Measurements from ENCODE around the gene ADGRD2. TPM values are rescaled to one million over a fixed set of nuclear protein-coding genes. Genes with fewer than 3 reads are reported as not detected.

ADGRD2 gene
- total and polyA plus RNA-seq, 4 donors: not detected

DNA sequence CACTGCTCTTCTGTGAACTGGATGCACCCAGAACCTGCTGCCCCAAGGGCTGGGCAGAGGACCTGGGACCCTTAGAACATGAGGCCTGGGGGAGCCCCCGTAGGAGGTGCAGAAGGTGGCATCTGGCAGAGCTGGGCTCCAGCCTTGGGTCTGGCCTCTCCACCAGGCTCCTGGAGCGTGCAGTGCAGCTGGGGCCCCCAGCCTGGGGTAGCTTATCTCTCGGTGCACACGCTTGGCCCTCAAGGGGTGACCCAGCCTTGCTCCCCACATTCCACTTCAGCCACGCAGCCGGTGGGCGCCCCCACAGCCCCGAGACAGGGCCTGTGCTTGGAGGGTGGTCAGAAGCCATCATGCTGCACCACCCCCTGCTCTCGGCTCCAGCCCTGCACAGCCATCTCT, 62.6 kb downstream of the ADGRD2 start:
- peak; percentile 72 for DNase-seq (ENCODE audit: low spot score)
- 83% methylated on average over 9 of the region's 9 CpGs for WGBS
- no peak overlapping the region for H3K27ac ChIP-seq (ENCODE audit: low read depth in 1 of 2, low read length in 2 of 2)
- no peak overlapping the region for H3K9ac ChIP-seq (ENCODE audit: low read depth in 1 of 2, low read length in 2 of 2)
- no peaks in the 10 kb centered on the region for H3K27me3 ChIP-seq (ENCODE audit: control insufficient read depth in 4 of 4, insufficient read depth in 4 of 4, low read length in 3 of 4)
- H3K4me3 ChIP-seq (ENCODE audit: low read depth in 1 of 3, low read length in 3 of 3): no peak overlapping the region
- H3K4me1 ChIP-seq (ENCODE audit: control insufficient read depth in 4 of 4, insufficient read depth in 4 of 4, low read length in 3 of 4): peaks cover 5 to 20% (median 12%) of the 10 kb centered on the region in 4 donors
- no peaks in the 10 kb centered on the region for H3K36me3 ChIP-seq (ENCODE audit: control insufficient read depth in 4 of 4, insufficient read depth in 3 of 4, low read depth in 1 of 4, low read length in 3 of 4)
- H3K9me3 ChIP-seq (ENCODE audit: control insufficient read depth in 4 of 4, low read length in 3 of 4): no peaks in the 10 kb centered on the region
- TF ChIP-seq RAD21 (IDR thresholded peaks at IDR 0.05) (no peak), YY1 (IDR thresholded peaks at IDR 0.05) (no peak), ZBTB33 (IDR thresholded peaks at IDR 0.05) (no peak), REST (IDR thresholded peaks at IDR 0.05) (no peak), HNF4G (IDR thresholded peaks at IDR 0.05) (no peak), RXRA (IDR thresholded peaks at IDR 0.05) (no peak), GABPA (IDR thresholded peaks at IDR 0.05 in 1 of 2, conservative IDR thresholded peaks at IDR 0.05 in 1 of 2) (no peak), MAX (IDR thresholded peaks at IDR 0.05) (no peak), FOXA1 (IDR thresholded peaks at IDR 0.05) (no peak), TAF1 (conservative IDR thresholded peaks at IDR 0.05) (no peak), SP1 (IDR thresholded peaks at IDR 0.05) (no peak), JUND (IDR thresholded peaks at IDR 0.05) (no peak)

GRCh38 chr9:124513376-124513994, 63.2 kb downstream of the ADGRD2 start:
- 67% methylated on average over 5 of the region's 5 CpGs for WGBS
- peaks cover 5 to 20% (median 12%) of the 10 kb centered on the region in 4 donors for H3K4me1 ChIP-seq (ENCODE audit: control insufficient read depth in 4 of 4, insufficient read depth in 4 of 4, low read length in 3 of 4)
- no peaks in the 10 kb centered on the region for H3K36me3 ChIP-seq (ENCODE audit: control insufficient read depth in 4 of 4, insufficient read depth in 3 of 4, low read depth in 1 of 4, low read length in 3 of 4)
- H3K27me3 ChIP-seq (ENCODE audit: control insufficient read depth in 4 of 4, insufficient read depth in 4 of 4, low read length in 3 of 4): no peaks in the 10 kb centered on the region
- no peak for DNase-seq (ENCODE audit: low spot score)
- H3K9ac ChIP-seq (ENCODE audit: low read depth in 1 of 2, low read length in 2 of 2): no peak overlapping the region
- TF ChIP-seq ZBTB33 (IDR thresholded peaks at IDR 0.05): no peak
- TF ChIP-seq EGR1 (IDR thresholded peaks at IDR 0.05; ENCODE audit: low read depth in 2 of 2): no peak
- no peak for TF ChIP-seq RXRA (IDR thresholded peaks at IDR 0.05)
- no peak for TF ChIP-seq MAX (IDR thresholded peaks at IDR 0.05)
- no peak for TF ChIP-seq TAF1 (conservative IDR thresholded peaks at IDR 0.05)
- no peak for TF ChIP-seq NR2F2 (IDR thresholded peaks at IDR 0.05)
- TF ChIP-seq JUND (IDR thresholded peaks at IDR 0.05): no peak
- no peak overlapping the region for H3K4me3 ChIP-seq (ENCODE audit: low read depth in 1 of 3, low read length in 3 of 3)
- H3K27ac ChIP-seq (ENCODE audit: low read depth in 1 of 2, low read length in 2 of 2): no peak overlapping the region
- no peaks in the 10 kb centered on the region for H3K9me3 ChIP-seq (ENCODE audit: control insufficient read depth in 4 of 4, low read length in 3 of 4)
